Breast epithelium (tissue), 3 donors: ENCODE measurements around the gene SV2C.

Experiments
- POLR2A ChIP-seq: fragments of 450-650 bp; IDR thresholded peaks from one replicate; pipeline ENCODE4 v1.6.1; 2016; ENCODE audit warnings: antibody characterized with exemption, mild to moderate bottlenecking, moderate library complexity
- TF ChIP-seq, protein P1 (sequence below), 3 donors: fragments of 450-650 bp; IDR thresholded peaks; one replicate each; pipeline ENCODE4 v1.5.1; 2016 to 2017; ENCODE audit warnings: antibody characterized with exemption in 3 of 3, mild to moderate bottlenecking in 3 of 3, moderate library complexity in 3 of 3

DNA sequence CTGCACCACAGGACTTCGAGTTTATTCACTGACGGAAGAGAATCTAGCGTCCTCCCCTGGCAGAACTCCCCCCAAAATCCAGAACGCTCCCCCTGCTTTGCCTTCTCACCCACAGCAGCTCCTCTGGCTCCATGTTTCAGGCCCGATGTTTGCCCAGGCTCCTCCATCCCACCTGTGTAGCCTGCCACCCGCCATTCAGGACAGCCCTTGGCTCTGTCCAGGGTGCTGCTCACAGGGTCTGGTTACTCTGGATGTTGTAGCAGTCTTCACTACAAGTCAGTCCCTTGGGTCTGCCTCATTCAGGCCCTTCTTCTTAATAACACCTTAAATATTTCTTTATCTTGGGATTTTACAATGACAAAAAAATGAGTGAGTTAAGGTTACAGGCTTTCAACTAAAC is 41.3 kb upstream of the SV2C start:
- TF ChIP-seq POLR2A: no peak
- TF ChIP-seq, protein P1, sequence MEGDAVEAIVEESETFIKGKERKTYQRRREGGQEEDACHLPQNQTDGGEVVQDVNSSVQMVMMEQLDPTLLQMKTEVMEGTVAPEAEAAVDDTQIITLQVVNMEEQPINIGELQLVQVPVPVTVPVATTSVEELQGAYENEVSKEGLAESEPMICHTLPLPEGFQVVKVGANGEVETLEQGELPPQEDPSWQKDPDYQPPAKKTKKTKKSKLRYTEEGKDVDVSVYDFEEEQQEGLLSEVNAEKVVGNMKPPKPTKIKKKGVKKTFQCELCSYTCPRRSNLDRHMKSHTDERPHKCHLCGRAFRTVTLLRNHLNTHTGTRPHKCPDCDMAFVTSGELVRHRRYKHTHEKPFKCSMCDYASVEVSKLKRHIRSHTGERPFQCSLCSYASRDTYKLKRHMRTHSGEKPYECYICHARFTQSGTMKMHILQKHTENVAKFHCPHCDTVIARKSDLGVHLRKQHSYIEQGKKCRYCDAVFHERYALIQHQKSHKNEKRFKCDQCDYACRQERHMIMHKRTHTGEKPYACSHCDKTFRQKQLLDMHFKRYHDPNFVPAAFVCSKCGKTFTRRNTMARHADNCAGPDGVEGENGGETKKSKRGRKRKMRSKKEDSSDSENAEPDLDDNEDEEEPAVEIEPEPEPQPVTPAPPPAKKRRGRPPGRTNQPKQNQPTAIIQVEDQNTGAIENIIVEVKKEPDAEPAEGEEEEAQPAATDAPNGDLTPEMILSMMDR (IDR thresholded peaks at IDR 0.05): no peak
